NT2/D1 (cell line): ENCODE data around the gene TIA1.

Experiments
- SUZ12 ChIP-seq: IDR thresholded peaks from 2 replicates; pipeline ENCODE4 v1.6.1; 2011; ENCODE audit not compliant: insufficient read length, insufficient read depth; ENCODE audit errors: extremely low read depth
- YY1 ChIP-seq: IDR thresholded peaks from 2 replicates; pipeline ENCODE4 v1.6.1; 2011; ENCODE audit not compliant: insufficient read length, insufficient read depth
- ZNF274 ChIP-seq: IDR thresholded peaks from 2 replicates; pipeline ENCODE4 v1.6.1; 2011; ENCODE audit warnings: mild to moderate bottlenecking, low read depth, low read length

- TF ChIP-seq SUZ12 (no peak), ZNF274 (no peak), YY1 (no peak)
These were observed 65.7 kb downstream of the TIA1 start for GRCh38 chr2:70182689-70183088.
